Skeletal muscle satellite cell (primary cell): ENCODE measurements around the gene TSC2.
"Not testable (repeated sequence)": the region's sequence is repeated elsewhere in the genome, so short reads cannot be mapped to it uniquely, and the experiment has no call there.

ENCODE experiments used
- H3K27me3 ChIP-seq: 2 replicates; pipeline ENCODE4 v1.7.0; 2013; ENCODE audit warnings: low read length; ENCODE audit not compliant: control insufficient read depth, insufficient read depth
- H3K36me3 ChIP-seq: 2 replicates; pipeline ENCODE4 v1.7.0; 2013; ENCODE audit warnings: mild to moderate bottlenecking, control low read depth, low read length; ENCODE audit not compliant: insufficient read depth
- H3K4me1 ChIP-seq: 2 replicates; pipeline ENCODE4 v1.7.0; 2013; ENCODE audit warnings: low read length; ENCODE audit not compliant: control insufficient read depth, insufficient read depth
- H3K4me2 ChIP-seq: 2 replicates; pipeline ENCODE4 v1.7.0; 2013; ENCODE audit warnings: mild to moderate bottlenecking, low read length
- H3K4me3 ChIP-seq: 2 replicates; pipeline ENCODE4 v1.7.0; 2013; ENCODE audit warnings: low read length
- H3K9ac ChIP-seq: 2 replicates; pipeline ENCODE4 v1.7.0; 2013; ENCODE audit warnings: mild to moderate bottlenecking, low read depth, low read length, moderate library complexity
- H3K9me3 ChIP-seq: replicated peaks from 2 replicates; pipeline ENCODE4 v1.7.0; 2013; ENCODE audit warnings: mild to moderate bottlenecking, control low read depth, low read length

Gene TSC2

GRCh38 chr16:2115591-2115973, 67.8 kb downstream of the TSC2 start:
- Histone ChIP-seq H3K27me3 (no peaks in the 10 kb centered on the region), H3K9me3 (no peaks in the 10 kb centered on the region), H3K9ac (no peak overlapping the region), H3K4me1 (no peaks in the 10 kb centered on the region), H3K36me3 (no peaks in the 10 kb centered on the region), H3K4me3 (no peak overlapping the region), H3K4me2 (no peak overlapping the region)

GRCh38 chr16:2116428-2116827, 68.6 kb downstream of the TSC2 start:
- not testable (repeated sequence) for H3K27me3 ChIP-seq, H3K4me3 ChIP-seq, H3K4me2 ChIP-seq, H3K36me3 ChIP-seq, H3K9ac ChIP-seq, H3K4me1 ChIP-seq, H3K9me3 ChIP-seq

- H3K36me3 ChIP-seq, H3K9ac ChIP-seq, H3K9me3 ChIP-seq, H3K27me3 ChIP-seq, H3K4me2 ChIP-seq, H3K4me3 ChIP-seq, H3K4me1 ChIP-seq: not testable (repeated sequence)
Measured at GRCh38 chr16:2117341-2117740, 69.6 kb downstream of the TSC2 start.

GRCh38 chr16:2117960-2118722, 70.4 kb downstream of the TSC2 start:
- peaks cover 14% of the 10 kb centered on the region for H3K4me1 ChIP-seq
- not testable (repeated sequence) for H3K4me3 ChIP-seq, H3K27me3 ChIP-seq, H3K4me2 ChIP-seq, H3K9ac ChIP-seq, H3K9me3 ChIP-seq, H3K36me3 ChIP-seq

- H3K27me3 ChIP-seq, H3K9me3 ChIP-seq, H3K9ac ChIP-seq, H3K36me3 ChIP-seq, H3K4me3 ChIP-seq: not testable (repeated sequence)
- H3K4me1 ChIP-seq: peaks cover 45% of the 10 kb centered on the region
- H3K4me2 ChIP-seq: peak overlapping the region; percentile 63
Measured at GRCh38 chr16:2121325-2121724, 73.5 kb downstream of the TSC2 start.

- H3K9me3 ChIP-seq: no peaks in the 10 kb centered on the region
- H3K4me2 ChIP-seq: peak overlapping the region; percentile 63
- no peaks in the 10 kb centered on the region for H3K27me3 ChIP-seq
- peaks cover 50% of the 10 kb centered on the region for H3K4me1 ChIP-seq
- H3K4me3 ChIP-seq: no peak overlapping the region
- H3K36me3 ChIP-seq: peaks cover 3% of the 10 kb centered on the region
- no peak overlapping the region for H3K9ac ChIP-seq
Measured at GRCh38 chr16:2121853-2122252, 74.1 kb downstream of the TSC2 start.

GRCh38 chr16:2122429-2122828, 74.6 kb downstream of the TSC2 start:
- H3K4me2 ChIP-seq: no peak overlapping the region
- no peaks in the 10 kb centered on the region for H3K9me3 ChIP-seq
- H3K36me3 ChIP-seq: peaks cover 3% of the 10 kb centered on the region
- H3K4me3 ChIP-seq: no peak overlapping the region
- H3K9ac ChIP-seq: no peak overlapping the region
- H3K4me1 ChIP-seq: peaks cover 56% of the 10 kb centered on the region
- no peaks in the 10 kb centered on the region for H3K27me3 ChIP-seq

GRCh38 chr16:2122934-2123683, 75.3 kb downstream of the TSC2 start:
- H3K4me1 ChIP-seq: peaks cover 58% of the 10 kb centered on the region
- H3K36me3 ChIP-seq, H3K4me3 ChIP-seq, H3K9ac ChIP-seq, H3K27me3 ChIP-seq, H3K9me3 ChIP-seq, H3K4me2 ChIP-seq: not testable (repeated sequence)

- not testable (repeated sequence) for H3K27me3 ChIP-seq, H3K9me3 ChIP-seq, H3K36me3 ChIP-seq
- Histone ChIP-seq H3K4me1 (peaks cover 63% of the 10 kb centered on the region), H3K4me3 (peak overlapping the region; percentile 17), H3K9ac (peak overlapping the region; percentile 80), H3K4me2 (peak overlapping the region; percentile 63)
Measured at GRCh38 chr16:2123706-2124376, 76.1 kb downstream of the TSC2 start.

GRCh38 chr16:2124377-2124693, 76.5 kb downstream of the TSC2 start:
- not testable (repeated sequence) for H3K36me3 ChIP-seq, H3K27me3 ChIP-seq, H3K9me3 ChIP-seq
- H3K9ac ChIP-seq: peak overlapping the region; percentile 80
- peak overlapping the region; percentile 17 for H3K4me3 ChIP-seq
- peaks cover 65% of the 10 kb centered on the region for H3K4me1 ChIP-seq
- H3K4me2 ChIP-seq: peak overlapping the region; percentile 63

GRCh38 chr16:2124694-2125444, 77.1 kb downstream of the TSC2 start:
- Histone ChIP-seq H3K4me2 (peak overlapping the region; percentile 63), H3K9ac (peak overlapping the region; percentile 80), H3K4me3 (peak overlapping the region; percentile 17), H3K4me1 (peaks cover 68% of the 10 kb centered on the region)
- not testable (repeated sequence) for H3K36me3 ChIP-seq, H3K9me3 ChIP-seq, H3K27me3 ChIP-seq
